Measurements from ENCODE around the gene TLE4. TPM values are rescaled to one million over a fixed set of nuclear protein-coding genes. Genes with fewer than 3 reads are reported as not detected.

The TLE4 gene
- total RNA-seq, 4 donors from 2014 or later, result 30.1 to 32.9 (median 30.7) TPM

GRCh38 chr9:79613145-79613544 is 41.4 kb downstream of the TLE4 start:
- no peak for ATAC-seq (ENCODE audit: low FRiP score)
- TF ChIP-seq, protein P1, sequence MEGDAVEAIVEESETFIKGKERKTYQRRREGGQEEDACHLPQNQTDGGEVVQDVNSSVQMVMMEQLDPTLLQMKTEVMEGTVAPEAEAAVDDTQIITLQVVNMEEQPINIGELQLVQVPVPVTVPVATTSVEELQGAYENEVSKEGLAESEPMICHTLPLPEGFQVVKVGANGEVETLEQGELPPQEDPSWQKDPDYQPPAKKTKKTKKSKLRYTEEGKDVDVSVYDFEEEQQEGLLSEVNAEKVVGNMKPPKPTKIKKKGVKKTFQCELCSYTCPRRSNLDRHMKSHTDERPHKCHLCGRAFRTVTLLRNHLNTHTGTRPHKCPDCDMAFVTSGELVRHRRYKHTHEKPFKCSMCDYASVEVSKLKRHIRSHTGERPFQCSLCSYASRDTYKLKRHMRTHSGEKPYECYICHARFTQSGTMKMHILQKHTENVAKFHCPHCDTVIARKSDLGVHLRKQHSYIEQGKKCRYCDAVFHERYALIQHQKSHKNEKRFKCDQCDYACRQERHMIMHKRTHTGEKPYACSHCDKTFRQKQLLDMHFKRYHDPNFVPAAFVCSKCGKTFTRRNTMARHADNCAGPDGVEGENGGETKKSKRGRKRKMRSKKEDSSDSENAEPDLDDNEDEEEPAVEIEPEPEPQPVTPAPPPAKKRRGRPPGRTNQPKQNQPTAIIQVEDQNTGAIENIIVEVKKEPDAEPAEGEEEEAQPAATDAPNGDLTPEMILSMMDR (IDR thresholded peaks at IDR 0.05), result no peak
- DNase-seq (ENCODE audit: low spot score), result no peak

DNA sequence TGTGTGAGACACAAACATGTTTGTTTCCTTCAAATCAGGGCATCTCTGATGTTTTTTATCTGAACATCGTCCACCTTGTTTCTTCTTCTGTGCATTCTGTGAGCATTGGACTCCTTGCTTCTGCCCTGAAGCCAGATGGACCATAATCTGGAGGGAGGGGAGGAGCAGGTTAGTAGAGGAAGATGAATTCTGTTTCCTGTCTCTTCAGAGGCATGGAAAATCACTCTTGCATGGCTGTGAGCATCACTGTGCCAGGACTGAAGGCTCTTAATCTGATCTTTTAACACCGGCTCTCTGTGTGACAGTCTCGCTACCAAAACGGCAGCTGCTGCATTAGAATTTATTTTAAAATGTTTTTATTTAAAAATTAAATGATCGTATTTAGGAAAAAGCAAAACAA is 43.3 kb downstream of the TLE4 start:
- DNase-seq (ENCODE audit: low spot score) (no peak), ATAC-seq (ENCODE audit: low FRiP score) (no peak)
- TF ChIP-seq, protein P1 (IDR thresholded peaks at IDR 0.05), result no peak

- TF ChIP-seq, protein P1 (IDR thresholded peaks at IDR 0.05), result no peak
- DNase-seq (ENCODE audit: low spot score) (no peak), ATAC-seq (ENCODE audit: low FRiP score) (no peak)
Observed at GRCh38 chr9:79616013-79616412, 44.2 kb downstream of the TLE4 start.

DNA sequence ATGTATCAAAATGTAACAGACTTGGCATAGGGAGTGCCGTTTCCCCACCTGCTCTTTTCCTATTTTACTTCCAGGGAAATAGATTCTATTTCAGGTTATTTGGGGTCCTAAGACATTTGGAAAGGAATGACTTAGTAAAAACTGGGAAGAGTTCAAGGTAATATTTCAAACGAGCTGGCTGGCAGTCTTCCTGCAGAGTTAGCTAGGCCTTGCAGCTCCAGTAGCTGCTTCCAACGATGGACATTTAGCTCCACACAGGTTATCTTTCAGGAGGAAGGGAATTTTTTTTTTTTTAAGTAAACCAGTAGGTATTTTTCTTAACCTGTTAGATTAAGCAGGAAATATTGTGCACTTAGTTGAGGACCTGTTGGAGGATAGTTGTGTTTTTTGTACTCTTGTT is 45.2 kb downstream of the TLE4 start:
- no peak for DNase-seq (ENCODE audit: low spot score)
- TF ChIP-seq, protein P1 (IDR thresholded peaks at IDR 0.05), result no peak
- no peak for ATAC-seq (ENCODE audit: low FRiP score)

DNA sequence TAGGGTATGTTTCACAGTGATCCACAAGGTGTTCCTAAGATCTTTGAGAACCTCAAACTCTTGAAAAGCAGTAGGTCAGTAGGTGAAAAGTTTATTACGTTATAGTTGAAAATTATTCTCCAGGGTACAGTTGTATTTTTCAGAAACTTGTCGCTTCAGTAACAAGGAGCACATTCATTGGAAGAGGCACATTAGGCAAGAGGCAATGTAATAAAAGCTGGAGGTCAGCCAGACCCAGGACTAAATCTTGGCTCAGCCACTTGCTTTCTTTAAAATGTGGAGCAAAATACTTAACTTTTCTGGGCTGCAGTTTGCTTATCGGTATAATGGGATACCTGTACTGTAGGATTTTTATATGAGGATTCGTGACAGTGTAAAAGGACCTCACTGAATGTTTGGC is 45.6 kb downstream of the TLE4 start:
- TF ChIP-seq, protein P1 (IDR thresholded peaks at IDR 0.05), result no peak
- ATAC-seq (ENCODE audit: low FRiP score) (peak; percentile 46), DNase-seq (ENCODE audit: low spot score) (no peak)

GRCh38 chr9:79619930-79620329 is 48.2 kb downstream of the TLE4 start:
- no peak for ATAC-seq (ENCODE audit: low FRiP score)
- TF ChIP-seq, protein P1 (IDR thresholded peaks at IDR 0.05), result no peak
- DNase-seq (ENCODE audit: low spot score), result no peak

DNA sequence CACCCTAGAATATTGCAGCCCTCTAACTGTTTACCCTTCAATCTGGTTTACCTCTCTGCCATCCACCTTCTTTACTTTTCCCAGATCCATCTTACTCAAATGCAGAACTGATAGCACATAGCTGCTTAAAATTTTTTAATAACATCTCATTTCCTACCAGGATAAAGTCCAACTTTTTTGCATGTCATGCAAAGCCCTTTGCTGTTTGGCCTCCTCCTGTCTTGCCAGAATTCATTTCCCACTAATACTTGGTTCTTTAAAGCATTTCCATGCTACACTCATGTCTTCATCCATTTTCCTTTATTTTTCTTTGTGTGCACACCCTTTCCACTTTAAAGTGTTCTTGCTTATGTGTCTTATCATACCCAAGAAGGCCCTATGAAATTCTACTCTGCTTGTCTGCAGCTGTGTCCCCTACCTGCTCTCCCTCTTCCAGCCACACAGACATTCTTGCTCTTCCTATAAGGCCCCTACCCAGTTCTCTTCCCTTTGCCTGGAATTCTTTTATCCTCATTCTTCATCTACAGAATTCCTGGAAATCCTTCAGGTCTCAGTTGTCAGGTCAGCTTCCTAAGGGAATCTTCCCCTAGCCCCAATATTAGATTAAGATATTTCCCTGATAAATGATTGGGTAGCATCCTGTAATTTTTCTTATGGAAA is 50.3 kb downstream of the TLE4 start:
- ATAC-seq (ENCODE audit: low FRiP score) (no peak), DNase-seq (ENCODE audit: low spot score) (no peak)
- TF ChIP-seq, protein P1 (IDR thresholded peaks at IDR 0.05), result no peak
